OCI-LY3 (cell line): Measurements from ENCODE around the gene KRT5.

Experiments
- H2AFZ ChIP-seq: fragments of 200-600, 300-600 bp; shearing (Covaris generic); 2 replicates; pipeline ENCODE4 v1.6.0; 2014; ENCODE audit warnings: antibody characterized with exemption, low read depth, low read length
- H3K27ac ChIP-seq: fragments of 200-600, 300-600 bp; sonication (generic); 2 replicates; pipeline ENCODE4 v1.5.1; 2014; ENCODE audit warnings: mild to moderate bottlenecking, low read length, moderate library complexity, mixed read lengths
- H3K27me3 ChIP-seq: fragments of 200-600, 300-600 bp; sonication (generic); 2 replicates; pipeline ENCODE4 v1.6.1; 2014; ENCODE audit warnings: low read depth, low read length, mixed read lengths
- H3K36me3 ChIP-seq: fragments of 200-600, 300-600 bp; sonication (generic); replicated peaks from 2 replicates; pipeline ENCODE3; 2014; ENCODE audit warnings: low read depth, low read length, mixed read lengths
- H3K4me1 ChIP-seq: fragments of 300-600, 200-600 bp; sonication (generic); 2 replicates; pipeline ENCODE4 v1.6.1; 2014; ENCODE audit warnings: low read length, mixed read lengths
- H3K4me2 ChIP-seq: fragments of 200-600, 300-600 bp; sonication (generic); 2 replicates; pipeline ENCODE4 v1.6.1; 2014; ENCODE audit warnings: low read length, mixed read lengths
- H3K4me3 ChIP-seq: fragments of 300-600, 200-600 bp; sonication (generic); 2 replicates; pipeline ENCODE4 v1.5.1; 2014; ENCODE audit warnings: antibody characterized with exemption, mild to moderate bottlenecking, low read length, moderate library complexity
- H3K79me2 ChIP-seq: fragments of 300-600, 200-600 bp; shearing (Covaris generic); 2 replicates; pipeline ENCODE4 v1.6.1; 2014; ENCODE audit warnings: mild to moderate bottlenecking, low read length, mixed read lengths
- H3K9ac ChIP-seq: fragments of 300-600, 200-600 bp; shearing (Covaris generic); 2 replicates; pipeline ENCODE4 v1.6.0; 2014; ENCODE audit warnings: mild to moderate bottlenecking, low read length, moderate library complexity
- H3K9me3 ChIP-seq: fragments of 200-600, 300-600 bp; shearing (Covaris generic); 2 replicates; pipeline ENCODE4 v1.6.1; 2014; ENCODE audit warnings: low read length, mixed read lengths; ENCODE audit not compliant: insufficient read depth
- H4K20me1 ChIP-seq: fragments of 200-600, 300-600 bp; sonication (generic); 2 replicates; pipeline ENCODE4 v1.6.1; 2016; ENCODE audit warnings: low read length, mixed read lengths; ENCODE audit not compliant: insufficient read depth
- EZH2phosphoT487 ChIP-seq: fragments of 200-600 bp; shearing (Covaris generic); IDR thresholded peaks from 2 replicates; pipeline ENCODE4 v1.6.1; 2018; ENCODE audit warnings: antibody characterized with exemption, mixed run types, low read depth
- TF ChIP-seq, protein P1 (sequence below): fragments of 200-600, 300-600 bp; sonication (generic); IDR thresholded peaks from 2 replicates; pipeline ENCODE4 v1.5.1; 2014; ENCODE audit warnings: antibody characterized with exemption, low read length, low read depth

The KRT5 gene

DNA sequence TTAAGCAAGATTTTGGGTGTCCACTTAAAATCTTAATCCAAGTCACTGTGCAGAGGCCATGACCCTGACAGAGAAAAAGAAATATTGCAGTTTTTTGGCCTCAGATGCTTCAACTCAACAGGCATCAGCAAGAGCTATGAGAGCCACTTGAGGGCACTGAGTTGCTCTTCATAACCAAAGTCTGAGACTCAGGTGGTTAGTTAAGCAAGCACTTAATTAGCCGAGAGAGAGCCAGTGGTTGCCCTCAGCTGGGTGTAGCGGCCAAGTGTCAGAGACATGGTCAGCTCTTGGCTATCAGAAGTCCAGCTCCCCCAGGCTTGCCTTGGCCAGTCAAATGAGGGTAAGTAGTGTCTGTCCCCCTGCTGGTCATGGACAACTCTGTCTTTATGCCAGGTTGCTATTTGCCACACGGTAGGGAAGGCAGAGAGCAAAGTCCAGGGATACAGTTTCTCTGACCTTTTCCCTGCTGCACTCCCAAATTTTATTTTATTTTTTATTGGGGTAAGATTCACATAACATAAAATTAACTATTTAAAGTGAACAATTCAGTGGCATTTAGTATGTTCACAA lies 41.8 kb upstream of the KRT5 start:
- Histone ChIP-seq H3K4me2 (no peak overlapping the region), H3K27me3 (peaks cover 56% of the 10 kb centered on the region), H4K20me1 (no peaks in the 10 kb centered on the region), H3K27ac (no peak overlapping the region), H3K36me3 (no peaks in the 10 kb centered on the region), H3K79me2 (no peaks in the 10 kb centered on the region), H3K4me3 (no peak overlapping the region), H3K9ac (no peak overlapping the region), H3K4me1 (no peaks in the 10 kb centered on the region), H2AFZ (no peak overlapping the region), H3K9me3 (no peaks in the 10 kb centered on the region)
- TF ChIP-seq, protein P1, sequence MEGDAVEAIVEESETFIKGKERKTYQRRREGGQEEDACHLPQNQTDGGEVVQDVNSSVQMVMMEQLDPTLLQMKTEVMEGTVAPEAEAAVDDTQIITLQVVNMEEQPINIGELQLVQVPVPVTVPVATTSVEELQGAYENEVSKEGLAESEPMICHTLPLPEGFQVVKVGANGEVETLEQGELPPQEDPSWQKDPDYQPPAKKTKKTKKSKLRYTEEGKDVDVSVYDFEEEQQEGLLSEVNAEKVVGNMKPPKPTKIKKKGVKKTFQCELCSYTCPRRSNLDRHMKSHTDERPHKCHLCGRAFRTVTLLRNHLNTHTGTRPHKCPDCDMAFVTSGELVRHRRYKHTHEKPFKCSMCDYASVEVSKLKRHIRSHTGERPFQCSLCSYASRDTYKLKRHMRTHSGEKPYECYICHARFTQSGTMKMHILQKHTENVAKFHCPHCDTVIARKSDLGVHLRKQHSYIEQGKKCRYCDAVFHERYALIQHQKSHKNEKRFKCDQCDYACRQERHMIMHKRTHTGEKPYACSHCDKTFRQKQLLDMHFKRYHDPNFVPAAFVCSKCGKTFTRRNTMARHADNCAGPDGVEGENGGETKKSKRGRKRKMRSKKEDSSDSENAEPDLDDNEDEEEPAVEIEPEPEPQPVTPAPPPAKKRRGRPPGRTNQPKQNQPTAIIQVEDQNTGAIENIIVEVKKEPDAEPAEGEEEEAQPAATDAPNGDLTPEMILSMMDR = peak; percentile 39; the same call in 1 of the 2 replicates
- TF ChIP-seq EZH2phosphoT487 = no peak

DNA sequence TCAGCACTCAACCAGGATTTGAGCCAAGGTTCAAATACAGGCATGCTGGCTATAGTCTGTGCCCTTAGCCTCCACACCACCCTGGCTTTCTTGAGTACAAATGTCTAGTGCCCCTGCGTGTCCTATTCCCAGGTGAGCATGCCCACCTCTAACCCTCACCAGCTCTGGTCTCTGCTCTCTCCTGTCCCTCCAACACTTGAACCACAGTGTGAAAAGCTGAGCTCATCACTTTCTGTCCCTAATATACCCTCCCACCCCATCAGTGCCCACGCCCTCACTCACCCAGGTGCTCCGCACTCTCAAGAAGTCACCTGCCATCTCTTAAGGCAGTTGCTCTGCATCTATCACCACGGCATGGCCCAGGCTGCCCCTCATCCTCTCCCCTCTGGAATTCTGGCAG lies 39.8 kb upstream of the KRT5 start:
- no peak overlapping the region for H3K4me3 ChIP-seq
- H2AFZ ChIP-seq = no peak overlapping the region
- TF ChIP-seq, protein P1 = no peak
- no peak for TF ChIP-seq EZH2phosphoT487
- H3K27ac ChIP-seq = no peak overlapping the region
- H3K9me3 ChIP-seq = no peaks in the 10 kb centered on the region
- H3K9ac ChIP-seq = no peak overlapping the region
- no peaks in the 10 kb centered on the region for H3K79me2 ChIP-seq
- H3K36me3 ChIP-seq = no peaks in the 10 kb centered on the region
- H3K4me1 ChIP-seq = no peaks in the 10 kb centered on the region
- no peaks in the 10 kb centered on the region for H4K20me1 ChIP-seq
- peaks cover 56% of the 10 kb centered on the region for H3K27me3 ChIP-seq
- no peak overlapping the region for H3K4me2 ChIP-seq

DNA sequence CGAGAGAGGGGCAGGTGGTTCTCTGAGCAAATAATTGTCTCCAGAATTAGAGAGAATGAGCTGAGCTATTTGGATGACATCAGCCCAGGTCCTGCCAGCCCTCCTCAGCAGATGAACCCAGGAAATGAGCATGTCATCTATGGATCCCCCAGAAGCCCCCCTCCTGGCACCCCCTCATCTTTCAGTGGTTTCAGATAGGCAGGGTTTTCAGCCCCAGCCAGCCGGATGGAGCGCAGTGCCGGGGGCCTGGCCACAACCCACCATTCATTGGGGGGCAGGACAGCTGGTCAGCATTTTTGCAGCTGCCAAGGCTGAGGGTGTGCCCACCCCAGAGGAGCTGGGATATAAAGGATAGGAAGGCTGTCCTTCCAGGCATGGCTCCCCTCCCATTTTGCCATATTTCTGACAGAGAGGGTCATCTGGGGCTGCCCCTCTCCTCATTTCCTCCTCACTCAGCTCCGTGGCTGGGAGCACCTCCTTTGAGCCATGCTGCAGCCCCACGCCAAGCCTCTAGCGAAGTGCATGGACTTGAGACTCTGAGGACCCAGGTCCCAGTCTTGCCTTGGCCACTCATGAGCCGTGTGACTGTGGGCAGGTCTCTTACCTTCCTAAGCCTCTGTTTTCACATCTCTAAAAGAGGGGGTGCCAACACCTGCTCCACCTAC lies 38.7 kb upstream of the KRT5 start:
- H3K27me3 ChIP-seq = peaks cover 49% of the 10 kb centered on the region
- no peak overlapping the region for H2AFZ ChIP-seq
- H4K20me1 ChIP-seq = no peaks in the 10 kb centered on the region
- H3K79me2 ChIP-seq = no peaks in the 10 kb centered on the region
- TF ChIP-seq, protein P1 = no peak
- TF ChIP-seq EZH2phosphoT487 = no peak
- H3K4me2 ChIP-seq = no peak overlapping the region
- H3K27ac ChIP-seq = no peak overlapping the region
- no peak overlapping the region for H3K4me3 ChIP-seq
- H3K9me3 ChIP-seq = no peaks in the 10 kb centered on the region
- no peaks in the 10 kb centered on the region for H3K4me1 ChIP-seq
- H3K36me3 ChIP-seq = no peaks in the 10 kb centered on the region
- no peak overlapping the region for H3K9ac ChIP-seq

DNA sequence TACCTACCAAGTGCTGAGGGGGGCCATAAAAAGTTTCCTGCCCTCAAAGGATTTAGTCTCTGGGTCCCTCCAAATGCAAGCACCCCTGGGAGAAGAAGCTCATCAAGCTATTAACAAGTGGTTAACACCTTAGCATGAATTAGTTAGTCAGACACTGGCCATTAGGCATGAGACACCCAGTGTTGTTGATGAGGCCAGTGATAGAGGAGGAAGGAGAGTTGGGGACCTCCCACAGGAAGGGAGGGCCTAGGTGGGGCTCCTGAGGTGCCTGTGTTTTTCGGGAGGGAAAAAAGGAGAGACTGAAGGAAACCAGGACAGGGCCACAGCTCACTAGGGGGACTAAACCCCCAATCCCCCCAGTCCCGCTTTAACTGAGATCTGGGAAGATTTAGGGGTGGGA lies 37.3 kb upstream of the KRT5 start:
- Histone ChIP-seq H3K27ac (no peak overlapping the region), H3K4me2 (no peak overlapping the region), H4K20me1 (no peaks in the 10 kb centered on the region), H2AFZ (no peak overlapping the region), H3K79me2 (no peaks in the 10 kb centered on the region), H3K9ac (no peak overlapping the region), H3K9me3 (no peaks in the 10 kb centered on the region), H3K4me1 (no peaks in the 10 kb centered on the region), H3K27me3 (peaks cover 39% of the 10 kb centered on the region), H3K36me3 (no peaks in the 10 kb centered on the region), H3K4me3 (no peak overlapping the region)
- TF ChIP-seq, protein P1 = no peak
